HL-60/S4 treated with phorbol 12-myristate 13-acetate at 8.2 ng/mL for 4 days and 3 days (cell line): ENCODE data around the gene DNMBP.

Source experiments
- in situ Hi-C: fragments of 300-500 bp; cut with MboI; formaldehyde crosslinking; loops from 2 replicates; pipeline ENCODE4 v1.15.0; 2022; ENCODE audit warnings: low sequenced_read_pairs

Gene DNMBP

DNA sequence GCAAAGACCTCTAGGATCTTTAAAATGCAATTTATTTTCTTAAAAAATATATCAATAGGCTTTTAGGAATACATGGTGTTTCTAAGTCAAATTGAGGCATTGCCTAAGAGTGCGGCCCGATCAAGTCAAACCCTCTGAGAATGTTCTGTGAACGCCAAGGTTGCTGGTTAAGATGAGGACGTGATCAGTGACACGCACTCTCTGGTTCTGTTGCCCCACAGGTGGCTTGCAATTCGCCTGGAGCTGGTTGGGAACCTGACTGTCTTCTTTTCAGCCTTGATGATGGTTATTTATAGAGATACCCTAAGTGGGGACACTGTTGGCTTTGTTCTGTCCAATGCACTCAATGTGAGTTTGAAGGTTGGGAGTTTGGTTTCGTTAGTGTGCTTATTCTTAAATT lies 168.0 kb downstream of the DNMBP start:
- in situ Hi-C loops = loop anchor here (10.0 kb wide), 1 partner anchor 203 kb away; no protein-coding TSS in a partner anchor

DNA sequence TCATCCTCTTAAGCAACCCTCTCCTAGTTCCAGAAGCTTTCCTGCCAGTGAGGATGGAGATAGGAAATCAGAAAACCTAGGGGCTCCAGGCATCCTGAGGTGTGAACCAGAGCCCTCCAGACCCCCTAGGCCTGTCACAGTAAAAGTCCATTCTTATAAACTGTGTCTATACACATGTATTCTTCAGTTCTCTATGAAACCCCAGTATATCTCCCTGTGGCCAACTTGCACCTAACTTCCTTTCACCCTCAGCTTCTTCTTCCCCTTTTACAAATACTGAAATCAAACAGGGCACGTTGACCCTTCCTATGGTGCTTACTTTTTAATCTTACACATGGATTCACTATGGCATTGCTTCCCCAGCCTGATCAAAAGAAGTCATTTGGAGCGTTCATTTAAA lies 168.9 kb downstream of the DNMBP start:
- in situ Hi-C loops = loop anchor here (10.0 kb wide), 1 partner anchor 204 kb away; no protein-coding TSS in a partner anchor

DNA sequence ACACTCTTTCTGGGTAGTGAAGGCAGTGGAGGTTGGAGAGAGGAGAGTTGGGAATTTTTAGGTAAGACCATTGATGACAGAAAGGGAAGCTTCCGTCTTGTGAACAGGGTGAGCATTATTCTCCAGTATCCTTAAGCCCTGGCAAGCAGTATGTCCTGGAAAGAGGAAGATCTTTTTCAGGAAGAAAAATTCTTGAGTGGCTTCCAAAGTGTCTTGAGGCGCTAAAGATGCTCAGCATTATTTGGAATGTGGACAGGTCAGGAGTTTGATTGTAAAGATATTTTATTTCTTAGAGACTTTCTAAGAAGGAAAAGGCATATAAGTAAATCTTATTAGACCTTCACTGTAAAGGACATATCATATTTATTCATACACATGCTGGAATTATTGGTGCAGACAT lies 173.0 kb downstream of the DNMBP start:
- in situ Hi-C loops = no loop called here

DNA sequence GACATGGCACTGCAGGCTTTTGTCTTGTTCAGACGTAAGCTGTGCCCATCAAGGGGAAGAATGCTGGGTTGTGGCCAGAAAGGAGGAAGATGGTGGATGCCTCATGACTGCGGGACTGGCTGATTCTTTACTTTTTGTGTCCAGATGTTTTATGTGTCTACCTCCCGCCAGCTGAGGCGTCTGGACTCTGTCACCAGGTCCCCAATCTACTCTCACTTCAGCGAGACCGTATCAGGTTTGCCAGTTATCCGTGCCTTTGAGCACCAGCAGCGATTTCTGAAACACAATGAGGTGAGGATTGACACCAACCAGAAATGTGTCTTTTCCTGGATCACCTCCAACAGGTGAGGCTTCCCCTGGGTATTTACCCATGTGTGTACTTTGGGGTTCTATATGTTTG lies 173.8 kb downstream of the DNMBP start:
- in situ Hi-C loops = no loop called here

DNA sequence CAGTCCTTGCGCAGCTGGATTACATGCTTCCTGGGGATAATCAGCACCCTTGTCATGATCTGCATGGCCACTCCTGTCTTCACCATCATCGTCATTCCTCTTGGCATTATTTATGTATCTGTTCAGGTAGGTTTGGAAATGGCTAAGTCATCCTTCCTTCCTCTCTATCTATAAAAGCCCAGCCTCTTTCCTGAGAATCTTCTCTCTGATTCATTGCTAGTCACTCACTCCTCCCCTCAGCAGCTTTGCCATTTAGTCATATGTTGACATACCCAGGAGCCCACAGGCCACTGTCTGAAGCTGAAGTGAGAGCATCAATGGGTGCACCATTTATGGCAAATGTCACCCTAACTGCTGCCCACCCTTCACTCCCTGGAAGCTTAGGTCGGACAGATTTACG lies 175.3 kb downstream of the DNMBP start:
- in situ Hi-C loops = no loop called here

DNA sequence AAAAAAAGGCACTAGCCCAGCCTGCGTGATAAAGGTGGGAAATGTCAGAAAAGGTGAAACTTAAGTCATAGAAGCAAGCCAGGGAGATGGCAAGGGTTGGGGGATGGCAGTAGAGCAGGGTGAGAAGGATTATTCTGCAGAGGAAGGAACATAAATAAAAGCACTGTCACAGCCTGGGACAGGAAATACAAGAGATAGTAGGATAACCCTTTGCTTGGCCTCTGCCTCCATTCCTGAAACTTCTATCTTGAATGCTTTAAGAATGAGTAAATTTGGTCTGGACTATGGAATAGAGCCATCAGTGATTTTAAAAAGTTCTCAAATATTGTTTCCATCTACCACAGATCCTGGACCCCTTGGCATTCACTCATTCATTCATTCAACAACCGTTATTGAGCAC lies 177.3 kb downstream of the DNMBP start:
- in situ Hi-C loops = no loop called here

DNA sequence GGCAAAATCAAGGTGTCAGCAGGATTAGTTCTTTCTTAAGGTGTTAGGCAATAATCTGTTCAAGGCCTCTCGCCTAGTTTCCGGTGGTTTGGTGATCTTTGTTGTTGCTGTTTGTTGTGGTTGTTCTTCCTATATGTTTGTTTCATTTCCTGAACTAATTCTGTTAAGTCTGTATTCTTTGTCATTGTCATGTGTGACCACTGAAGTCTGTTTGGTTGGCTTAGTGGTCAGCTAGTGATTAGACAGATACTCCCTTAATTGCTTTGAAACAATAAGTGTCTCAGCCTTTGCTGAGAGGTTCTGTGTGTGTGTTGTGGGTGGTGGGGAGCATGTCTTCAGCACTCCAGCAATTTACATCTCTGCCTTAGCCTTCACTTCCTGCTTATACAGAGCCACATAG lies 181.3 kb downstream of the DNMBP start:
- in situ Hi-C loops = no loop called here

DNA sequence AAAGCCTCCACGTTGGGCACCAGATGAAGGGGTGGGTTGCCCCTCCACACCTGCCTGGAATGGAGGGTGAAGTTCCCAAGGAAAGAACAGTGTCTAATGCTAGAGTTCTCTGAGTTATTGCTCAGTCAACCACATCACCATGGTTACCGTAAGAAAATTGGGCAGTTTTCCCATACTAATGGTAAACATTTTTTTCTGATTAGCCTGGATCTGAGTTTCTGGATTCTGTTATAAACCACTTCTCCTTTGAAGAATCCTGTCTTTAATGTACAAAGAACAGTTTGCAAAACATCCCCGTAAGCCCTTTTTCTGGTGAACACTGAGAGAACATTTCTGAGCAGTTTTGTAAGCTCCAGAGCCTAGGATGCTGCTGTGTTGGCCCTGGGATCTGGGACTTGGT lies 181.8 kb downstream of the DNMBP start:
- in situ Hi-C loops = no loop called here
